Raji (cell line): ENCODE measurements around the gene SEMA7A.

ENCODE experiments used
- POLR2A ChIP-seq: IDR thresholded peaks from 2 replicates; pipeline ENCODE4 v1.6.1; 2011; ENCODE audit warnings: low read depth, low read length, control low read depth; ENCODE audit not compliant: insufficient read depth

Gene SEMA7A

GRCh38 chr15:74434263-74435136, 742 bp upstream of the SEMA7A start:
- TF ChIP-seq POLR2A: no peak

GRCh38 chr15:74432968-74433591, 678 bp downstream of the SEMA7A start:
- TF ChIP-seq POLR2A: no peak

GRCh38 chr15:74432271-74432967, 1.3 kb downstream of the SEMA7A start:
- TF ChIP-seq POLR2A: no peak

GRCh38 chr15:74431645-74432044, 2.1 kb downstream of the SEMA7A start:
- TF ChIP-seq POLR2A: no peak

- no peak for TF ChIP-seq POLR2A
These were observed 2.6 kb downstream of the SEMA7A start for GRCh38 chr15:74431116-74431515.

- TF ChIP-seq POLR2A: no peak
These were observed 3.2 kb downstream of the SEMA7A start for GRCh38 chr15:74430510-74430951.

GRCh38 chr15:74429781-74430400, 3.9 kb downstream of the SEMA7A start:
- TF ChIP-seq POLR2A: no peak

- TF ChIP-seq POLR2A: no peak
These were observed 4.6 kb downstream of the SEMA7A start for GRCh38 chr15:74428970-74429780.

- no peak for TF ChIP-seq POLR2A
These were observed 5.3 kb downstream of the SEMA7A start for GRCh38 chr15:74428442-74428787.

- no peak for TF ChIP-seq POLR2A
These were observed 5.9 kb downstream of the SEMA7A start for GRCh38 chr15:74427607-74428441.

GRCh38 chr15:74426404-74427281, 7.1 kb downstream of the SEMA7A start:
- TF ChIP-seq POLR2A: no peak

GRCh38 chr15:74425630-74426029, 8.1 kb downstream of the SEMA7A start:
- TF ChIP-seq POLR2A: no peak
